Activated CD8-positive, alpha-beta T cell treated with anti-CD3 and anti-CD28 coated beads for 36 hours (primary cell): ENCODE measurements around the gene MACF1. TPM values are rescaled to one million over a fixed set of nuclear protein-coding genes. Genes with fewer than 3 reads are reported as not detected.
"Not testable (repeated sequence)": the region's sequence is repeated elsewhere in the genome, so short reads cannot be mapped to it uniquely, and the experiment has no call there.

Experiments used
- ATAC-seq: fragments of 200-7000 bp; cut with Tn5 transposase; one replicate; pipeline ENCODE4 v1.10.0; 2021; ENCODE audit warnings: mild to moderate bottlenecking, moderate library complexity
- CTCF ChIA-PET: fragments of 350-600 bp; sonication (Branson Sonifier 250); formaldehyde crosslinking; loops from one replicate; lab custom pipeline; 2021; ENCODE audit warnings: antibody characterized with exemption; lab: Charles Lee
- POLR2A ChIA-PET: fragments of 350-600 bp; sonication (Branson Sonifier 250); formaldehyde crosslinking; loops from one replicate; lab custom pipeline; 2021; ENCODE audit warnings: antibody characterized with exemption; lab: Charles Lee
- DNase-seq: peaks from one replicate; pipeline ENCODE4 v3.0.0-alpha.2; 2020
- H3K27ac Mint-ChIP-seq: one replicate; pipeline ENCODE4 v1.8.0; 2021; ENCODE audit warnings: mild to moderate bottlenecking, mixed read lengths
- H3K27me3 Mint-ChIP-seq: one replicate; pipeline ENCODE4 v1.8.0; 2021; ENCODE audit warnings: mixed read lengths
- H3K36me3 Mint-ChIP-seq: one replicate; pipeline ENCODE4 v1.8.0; 2021; ENCODE audit warnings: low read depth, mixed read lengths
- H3K4me1 Mint-ChIP-seq: one replicate; pipeline ENCODE4 v1.8.0; 2021; ENCODE audit warnings: low read depth, mixed read lengths
- H3K4me3 Mint-ChIP-seq: one replicate; pipeline ENCODE4 v1.8.0; 2021; ENCODE audit warnings: mild to moderate bottlenecking, moderate library complexity, mixed read lengths
- H3K9me3 Mint-ChIP-seq: one replicate; pipeline ENCODE4 v1.8.0; 2021; ENCODE audit warnings: mixed read lengths
- CTCF ChIP-seq: fragments of 200-600 bp; IDR thresholded peaks from one replicate; pipeline ENCODE4 v1.8.0; 2022; ENCODE audit warnings: antibody characterized with exemption, mild to moderate bottlenecking
- intact Hi-C: fragments of 100-400 bp; cut with micrococcal nuclease; formaldehyde crosslinking; loops from one replicate; pipeline ENCODE4 v1.10.0; 2022
- total RNA-seq, 2 experiments: library from RNA; stranded (reverse); gene quantifications; one replicate each; pipeline ENCODE4 v1.2.3, GENCODE V29; 2021

The MACF1 gene
- total RNA-seq, 2 experiments from 2014 or later, result 201 to 215 TPM

- H3K27me3 Mint-ChIP-seq, result peaks cover 29% of the 10 kb centered on the region
- ATAC-seq (peak; percentile 89), DNase-seq (peak; percentile 74)
- CTCF ChIA-PET, result interaction anchor here (1.1 kb wide), 1 partner anchor 47 kb away, joined by 3 read pairs; no protein-coding TSS in a partner anchor
- H3K4me1 Mint-ChIP-seq, result peaks cover 7% of the 10 kb centered on the region
- intact Hi-C loops, result no loop called here
- H3K36me3 Mint-ChIP-seq, result peaks cover 3% of the 10 kb centered on the region
- no peaks in the 10 kb centered on the region for H3K9me3 Mint-ChIP-seq
- POLR2A ChIA-PET, result no interaction called here
- H3K27ac Mint-ChIP-seq, result no peak within 1 kb of the TSS
- peak within 1 kb of the TSS; percentile 52 for H3K4me3 Mint-ChIP-seq
- no peak for TF ChIP-seq CTCF
Measured at GRCh38 chr1:39491146-39491921, 286.8 kb downstream of the MACF1 start, which contains the start of gene BMP8A. BMP8A (plus strand) TSS chr1:39491636; CDS start chr1:39491992, 356 bp downstream.

- H3K27ac Mint-ChIP-seq, H3K9me3 Mint-ChIP-seq, POLR2A ChIA-PET, H3K36me3 Mint-ChIP-seq, intact Hi-C loops, ATAC-seq, H3K4me1 Mint-ChIP-seq, DNase-seq: not testable (repeated sequence)
- Mint-ChIP-seq H3K4me3 (peak overlapping the region; percentile 52), H3K27me3 (peaks cover 33% of the 10 kb centered on the region)
- CTCF ChIA-PET, result interaction anchor here (1.1 kb wide), 1 partner anchor 46 kb away, joined by 3 read pairs; no protein-coding TSS in a partner anchor
Measured at GRCh38 chr1:39492118-39493042, 287.9 kb downstream of the MACF1 start.

GRCh38 chr1:39493043-39493810, 288.7 kb downstream of the MACF1 start:
- Mint-ChIP-seq H3K4me3 (peak overlapping the region; percentile 52), H3K27me3 (peaks cover 35% of the 10 kb centered on the region)
- intact Hi-C loops, H3K36me3 Mint-ChIP-seq, POLR2A ChIA-PET, H3K27ac Mint-ChIP-seq, DNase-seq, ATAC-seq, CTCF ChIA-PET, H3K4me1 Mint-ChIP-seq, H3K9me3 Mint-ChIP-seq: not testable (repeated sequence)

- Mint-ChIP-seq H3K27ac (no peak overlapping the region), H3K4me3 (no peak overlapping the region), H3K36me3 (no peaks in the 10 kb centered on the region), H3K4me1 (peaks cover 7% of the 10 kb centered on the region), H3K27me3 (peaks cover 35% of the 10 kb centered on the region), H3K9me3 (no peaks in the 10 kb centered on the region)
- no peak for ATAC-seq
- no peak for DNase-seq
- intact Hi-C loops, result no loop called here
- no peak for TF ChIP-seq CTCF
- ChIA-PET CTCF (no interaction called here), POLR2A (no interaction called here)
Measured at GRCh38 chr1:39494671-39495410, 290.3 kb downstream of the MACF1 start.

GRCh38 chr1:39496520-39496919, 292.0 kb downstream of the MACF1 start:
- H3K36me3 Mint-ChIP-seq, POLR2A ChIA-PET, ATAC-seq, H3K9me3 Mint-ChIP-seq, CTCF ChIA-PET, H3K4me1 Mint-ChIP-seq, intact Hi-C loops, H3K4me3 Mint-ChIP-seq, H3K27ac Mint-ChIP-seq, DNase-seq: not testable (repeated sequence)
- H3K27me3 Mint-ChIP-seq, result peaks cover 29% of the 10 kb centered on the region
